Esophagus muscularis mucosa (tissue), 4 donors: ENCODE results near the gene FIS1.

ENCODE experiments used
- EP300 ChIP-seq: sonication (generic); formaldehyde crosslinking; IDR thresholded peaks from one replicate; pipeline ENCODE4 v1.6.1; 2017; ENCODE audit warnings: antibody characterized with exemption
- POLR2AphosphoS5 ChIP-seq, 2 donors: sonication (generic); formaldehyde crosslinking; IDR thresholded peaks; one replicate each; pipeline ENCODE4 v1.6.1; 2017; ENCODE audit warnings: antibody characterized with exemption in 2 of 2
- TF ChIP-seq, protein P1 (sequence below), 3 experiments: fragments of 200-600 bp in 2 of 3; fragments of 450-650 bp in 1 of 3; sonication (generic) in 2 of 3; IDR thresholded peaks; one replicate each; pipeline ENCODE4 v1.5.1; 2017 to 2019; ENCODE audit warnings: antibody characterized with exemption in 3 of 3, mild to moderate bottlenecking in 2 of 3, moderate library complexity in 1 of 3

GRCh38 chr7:101237206-101238067 lies 7.4 kb downstream of the FIS1 start, which contains the start of gene CLDN15:
- TF ChIP-seq, protein P1, sequence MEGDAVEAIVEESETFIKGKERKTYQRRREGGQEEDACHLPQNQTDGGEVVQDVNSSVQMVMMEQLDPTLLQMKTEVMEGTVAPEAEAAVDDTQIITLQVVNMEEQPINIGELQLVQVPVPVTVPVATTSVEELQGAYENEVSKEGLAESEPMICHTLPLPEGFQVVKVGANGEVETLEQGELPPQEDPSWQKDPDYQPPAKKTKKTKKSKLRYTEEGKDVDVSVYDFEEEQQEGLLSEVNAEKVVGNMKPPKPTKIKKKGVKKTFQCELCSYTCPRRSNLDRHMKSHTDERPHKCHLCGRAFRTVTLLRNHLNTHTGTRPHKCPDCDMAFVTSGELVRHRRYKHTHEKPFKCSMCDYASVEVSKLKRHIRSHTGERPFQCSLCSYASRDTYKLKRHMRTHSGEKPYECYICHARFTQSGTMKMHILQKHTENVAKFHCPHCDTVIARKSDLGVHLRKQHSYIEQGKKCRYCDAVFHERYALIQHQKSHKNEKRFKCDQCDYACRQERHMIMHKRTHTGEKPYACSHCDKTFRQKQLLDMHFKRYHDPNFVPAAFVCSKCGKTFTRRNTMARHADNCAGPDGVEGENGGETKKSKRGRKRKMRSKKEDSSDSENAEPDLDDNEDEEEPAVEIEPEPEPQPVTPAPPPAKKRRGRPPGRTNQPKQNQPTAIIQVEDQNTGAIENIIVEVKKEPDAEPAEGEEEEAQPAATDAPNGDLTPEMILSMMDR (IDR thresholded peaks at IDR 0.05): no peak
- peak; percentile 55 to 66 for TF ChIP-seq POLR2AphosphoS5 (IDR thresholded peaks at IDR 0.05)
- no peak for TF ChIP-seq EP300
